GM19468 (cell line): ENCODE data around the gene CASS4.

Experiments used
- ATAC-seq: cut with Tn5 transposase; IDR thresholded peaks from one replicate; pipeline ENCODE4 v1.9.1; 2021; ENCODE audit warnings: mild to moderate bottlenecking, moderate library complexity, moderate number of reproducible peaks; ENCODE audit not compliant: unreplicated experiment; ENCODE audit errors: extremely low read depth

Gene CASS4

GRCh38 chr20:56483970-56484369 is 71.9 kb downstream of the CASS4 start:
- ATAC-seq: no peak

- ATAC-seq: no peak
Observed at GRCh38 chr20:56487216-56487615, 75.2 kb downstream of the CASS4 start.

- ATAC-seq: no peak
Observed at GRCh38 chr20:56488566-56488965, 76.5 kb downstream of the CASS4 start.

GRCh38 chr20:56501116-56501515 is 89.1 kb downstream of the CASS4 start:
- no peak for ATAC-seq

- no peak for ATAC-seq
Observed at GRCh38 chr20:56503916-56504315, 91.9 kb downstream of the CASS4 start.

- ATAC-seq: no peak
Observed at GRCh38 chr20:56504373-56505005, 92.4 kb downstream of the CASS4 start.

GRCh38 chr20:56506103-56506502 is 94.0 kb downstream of the CASS4 start:
- ATAC-seq: no peak
